BJ (cell line): ENCODE results near the gene STX3. TPM values are rescaled to one million over a fixed set of nuclear protein-coding genes. Genes with fewer than 3 reads are reported as not detected.

Source experiments
- CTCF ChIA-PET: fragments of 350-600 bp; formaldehyde crosslinking; extraction: SDS; loops from one replicate; lab custom pipeline; 2021; ENCODE audit warnings: antibody characterized with exemption, inconsistent platforms; lab: Yijun Ruan, JAX
- POLR2A ChIA-PET: fragments of 300-600 bp; sonication (Branson Sonifier 250); formaldehyde crosslinking; extraction: SDS; loops from one replicate; lab custom pipeline; 2021; ENCODE audit warnings: antibody characterized with exemption; lab: Charles Lee
- DNase-seq: peaks from one replicate; pipeline ENCODE4 v3.0.0-alpha.2; 2011; ENCODE audit warnings: low read depth
- H3K27me3 ChIP-seq: 2 replicates; pipeline ENCODE4 v1.6.0; 2011; ENCODE audit warnings: low read length; ENCODE audit not compliant: control insufficient read depth, insufficient read depth
- H3K36me3 ChIP-seq: 2 replicates; pipeline ENCODE4 v1.5.1; 2011; ENCODE audit warnings: low read length; ENCODE audit not compliant: control insufficient read depth, insufficient read depth
- H3K4me3 ChIP-seq: 2 replicates; pipeline ENCODE4 v1.5.1; 2011; ENCODE audit warnings: low read depth, mild to moderate bottlenecking, control low read depth, low read length
- polyA plus RNA-seq: library from polyadenylated mRNA; depleted of rRNA; stranded (reverse); fragments of >200 nt; gene quantifications from 2 replicates; pipeline ENCODE4 v1.2.3, GENCODE V29; 2011
- TF ChIP-seq, protein P1 (sequence below): IDR thresholded peaks from 2 replicates; pipeline ENCODE4 v1.5.1; 2011; ENCODE audit warnings: low read depth, mild to moderate bottlenecking, control low read depth, inconsistent platforms, low read length, moderate library complexity; ENCODE audit not compliant: insufficient read depth

STX3 gene
- polyA plus RNA-seq, 1 experiment = 8.8 TPM

DNA sequence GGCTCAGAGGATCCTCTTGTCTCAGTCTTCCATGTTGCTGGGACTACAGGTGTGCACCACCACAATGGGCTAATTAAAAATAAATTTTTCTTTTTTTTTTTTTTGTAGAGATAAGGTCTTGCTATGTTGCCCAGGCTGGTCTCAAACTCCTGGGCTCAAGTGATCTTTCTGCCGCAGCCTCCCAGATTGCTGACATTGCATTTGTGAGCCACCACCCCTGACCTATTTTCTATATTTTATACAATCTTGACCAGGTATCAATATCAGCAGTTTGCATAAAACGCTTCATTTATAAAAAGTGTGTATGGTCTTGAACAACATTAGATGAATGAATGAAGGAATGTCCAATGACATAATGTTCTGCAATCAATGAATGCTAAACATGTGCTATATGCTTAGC, 9.1 kb upstream of the STX3 start:
- Histone ChIP-seq H3K4me3 (no peak overlapping the region), H3K36me3 (no peaks in the 10 kb centered on the region), H3K27me3 (no peaks in the 10 kb centered on the region)
- TF ChIP-seq, protein P1, sequence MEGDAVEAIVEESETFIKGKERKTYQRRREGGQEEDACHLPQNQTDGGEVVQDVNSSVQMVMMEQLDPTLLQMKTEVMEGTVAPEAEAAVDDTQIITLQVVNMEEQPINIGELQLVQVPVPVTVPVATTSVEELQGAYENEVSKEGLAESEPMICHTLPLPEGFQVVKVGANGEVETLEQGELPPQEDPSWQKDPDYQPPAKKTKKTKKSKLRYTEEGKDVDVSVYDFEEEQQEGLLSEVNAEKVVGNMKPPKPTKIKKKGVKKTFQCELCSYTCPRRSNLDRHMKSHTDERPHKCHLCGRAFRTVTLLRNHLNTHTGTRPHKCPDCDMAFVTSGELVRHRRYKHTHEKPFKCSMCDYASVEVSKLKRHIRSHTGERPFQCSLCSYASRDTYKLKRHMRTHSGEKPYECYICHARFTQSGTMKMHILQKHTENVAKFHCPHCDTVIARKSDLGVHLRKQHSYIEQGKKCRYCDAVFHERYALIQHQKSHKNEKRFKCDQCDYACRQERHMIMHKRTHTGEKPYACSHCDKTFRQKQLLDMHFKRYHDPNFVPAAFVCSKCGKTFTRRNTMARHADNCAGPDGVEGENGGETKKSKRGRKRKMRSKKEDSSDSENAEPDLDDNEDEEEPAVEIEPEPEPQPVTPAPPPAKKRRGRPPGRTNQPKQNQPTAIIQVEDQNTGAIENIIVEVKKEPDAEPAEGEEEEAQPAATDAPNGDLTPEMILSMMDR = no peak
- ChIA-PET CTCF (interaction anchor here (1.2 kb wide), 1 partner anchor 56 kb away, joined by 4 read pairs; no protein-coding TSS in a partner anchor), POLR2A (no interaction called here)
- DNase-seq = no peak

DNA sequence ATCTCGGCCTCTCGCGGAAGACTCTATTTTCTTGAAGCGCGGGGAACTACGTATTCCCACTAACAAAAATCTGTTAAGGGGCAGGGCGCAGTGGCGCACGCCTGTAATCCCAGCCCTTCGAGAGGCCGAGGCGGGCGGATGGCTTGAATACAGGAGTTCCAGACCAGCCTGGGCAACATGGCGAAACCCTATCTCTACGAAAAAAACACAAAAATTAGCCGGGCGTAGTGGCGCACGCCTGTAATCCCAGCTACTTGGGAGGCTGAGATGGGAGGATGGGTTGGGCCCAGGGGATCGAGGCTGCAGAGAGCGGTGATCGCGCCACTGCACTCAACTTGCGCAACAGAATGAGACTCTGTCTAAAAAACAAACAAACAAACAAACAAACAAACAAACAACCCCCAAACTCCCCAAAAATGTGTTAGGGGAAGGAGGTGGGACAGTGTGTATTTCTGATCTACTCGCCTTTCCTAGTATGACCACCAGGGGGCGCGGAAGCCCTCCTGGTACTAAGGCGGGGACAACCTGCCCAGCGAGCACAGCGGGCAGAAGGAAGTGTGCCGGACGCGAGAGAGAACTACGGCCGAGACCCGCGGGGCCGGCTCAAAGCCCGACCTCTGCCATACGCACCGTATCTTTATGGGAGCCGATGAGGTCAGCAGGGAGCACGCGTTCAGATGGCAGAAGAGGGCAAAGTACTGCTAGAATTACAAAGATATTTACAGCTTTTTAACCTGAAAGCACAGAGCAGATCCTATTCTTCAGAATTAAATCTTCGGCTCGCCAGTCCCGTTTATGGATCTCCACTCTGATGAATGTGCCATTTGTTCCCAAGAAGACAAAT, 1.3 kb upstream of the STX3 start:
- POLR2A ChIA-PET = no interaction called here

DNA sequence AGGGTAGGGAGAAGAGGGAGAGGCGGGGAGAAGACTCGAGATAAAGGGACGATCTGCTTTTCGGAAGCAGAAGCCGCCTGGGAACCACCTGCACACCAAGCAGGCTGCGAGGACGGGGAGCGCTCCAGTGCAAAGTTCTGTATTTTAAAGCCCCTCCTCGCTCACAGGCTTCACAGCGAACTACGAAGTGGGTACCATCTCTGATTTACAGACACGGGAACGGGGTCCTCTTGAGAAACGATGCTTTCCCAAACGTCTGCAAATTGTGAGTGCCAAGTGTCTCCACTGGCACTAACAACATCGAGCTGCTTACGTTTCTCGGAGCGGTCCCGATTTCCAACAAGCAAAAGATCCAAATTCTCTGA, 700 bp upstream of the STX3 start:
- POLR2A ChIA-PET = no interaction called here

More for the DNA sequence above, 1.3 kb upstream of the STX3 start:
- peak overlapping the region; percentile 78 for H3K4me3 ChIP-seq
- H3K27me3 ChIP-seq = no peaks in the 10 kb centered on the region
- CTCF ChIA-PET = interaction anchor here (0.7 to 9.5 kb wide), 18 partner anchors 8 to 90 kb away, joined by 3 to 181 read pairs (median 5); partner anchors contain the start of gene MRPL16
- H3K36me3 ChIP-seq = no peaks in the 10 kb centered on the region
- no peak for DNase-seq
- TF ChIP-seq, protein P1 = peak; percentile 91

DNA sequence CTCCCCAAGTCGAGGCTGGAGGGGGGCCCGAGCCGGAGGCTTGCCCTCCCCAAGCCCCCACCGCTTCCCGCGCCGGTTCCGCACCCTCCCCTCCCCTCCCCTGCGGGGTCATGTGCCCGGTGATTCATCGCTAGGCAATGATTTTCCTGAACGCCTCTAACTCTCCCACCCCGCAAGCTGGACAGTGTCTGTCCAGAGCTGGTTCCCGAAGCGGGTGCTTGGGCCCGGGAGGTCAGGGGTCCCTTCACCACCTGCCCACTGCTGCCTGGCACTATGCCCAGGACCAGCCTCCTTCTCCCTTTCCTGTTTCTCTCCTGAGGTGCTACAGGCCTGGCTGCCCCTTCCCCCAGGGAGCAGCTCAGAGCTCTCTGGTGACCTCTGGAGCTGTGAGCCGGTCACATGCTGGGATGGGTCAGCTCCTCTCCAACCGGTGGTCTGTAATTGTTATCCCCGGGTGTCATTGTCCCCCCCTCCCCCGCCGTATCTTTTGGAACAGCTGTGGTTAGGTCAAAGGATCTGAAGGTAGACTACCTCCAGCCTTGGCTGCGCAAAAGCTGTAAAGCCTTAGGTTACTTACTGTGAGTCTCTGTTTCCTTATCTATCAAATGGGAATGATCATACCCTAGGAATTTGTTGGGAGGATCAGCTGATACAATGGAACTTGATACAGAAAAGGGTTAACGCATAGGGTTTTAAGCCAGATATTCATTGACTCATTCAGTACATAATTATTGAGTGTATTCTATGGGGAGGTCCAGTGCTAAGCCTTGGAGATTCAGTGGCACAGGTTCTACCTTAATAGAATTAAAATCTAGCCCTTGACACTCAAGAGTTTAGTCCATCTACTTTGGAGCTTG, 753 bp downstream of the STX3 start:
- Histone ChIP-seq H3K4me3 (peak overlapping the region; percentile 78), H3K27me3 (no peaks in the 10 kb centered on the region), H3K36me3 (no peaks in the 10 kb centered on the region)
- TF ChIP-seq, protein P1 = peak; percentile 18; the same call in 1 of the 2 replicates
- ChIA-PET CTCF (interaction anchor here (0.8 to 9.5 kb wide), 6 partner anchors 10 to 64 kb away, joined by 3 to 181 read pairs (median 4); partner anchors contain the start of gene MRPL16), POLR2A (no interaction called here)
- DNase-seq = no peak

More for the DNA sequence above, 700 bp upstream of the STX3 start:
- Histone ChIP-seq H3K4me3 (peak overlapping the region; percentile 78), H3K27me3 (no peaks in the 10 kb centered on the region), H3K36me3 (no peaks in the 10 kb centered on the region)
- CTCF ChIA-PET = interaction anchor here (0.7 to 9.5 kb wide), 13 partner anchors 9 to 89 kb away, joined by 3 to 181 read pairs (median 5); partner anchors contain the start of gene MRPL16
- DNase-seq = no peak
- TF ChIP-seq, protein P1 = no peak

DNA sequence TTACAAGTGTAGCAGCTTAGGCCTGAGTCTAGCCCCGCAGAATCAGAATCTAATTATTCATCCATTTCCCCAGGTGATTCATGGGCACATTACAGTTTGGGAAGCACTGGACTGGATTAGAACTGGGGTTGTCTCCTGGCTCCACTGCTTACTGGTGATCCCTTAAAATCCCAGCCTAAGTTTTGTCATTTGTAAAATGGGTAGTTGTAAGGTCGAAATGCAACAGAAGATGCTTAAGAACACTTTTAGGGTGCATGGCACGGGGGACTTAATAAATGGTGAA, 1.3 kb downstream of the STX3 start:
- CTCF ChIA-PET = interaction anchor here (1.8 to 9.5 kb wide), 3 partner anchors 9 to 46 kb away, joined by 4 to 181 read pairs (median 24); partner anchors contain the start of gene MRPL16
- H3K27me3 ChIP-seq = no peaks in the 10 kb centered on the region
- DNase-seq = no peak
- POLR2A ChIA-PET = no interaction called here
- H3K36me3 ChIP-seq = no peaks in the 10 kb centered on the region
- TF ChIP-seq, protein P1 = no peak
- H3K4me3 ChIP-seq = no peak overlapping the region
